DMS114 treated with DMSO at 0.1 percent for 48 hours (cell line): ENCODE measurements around the gene SLC16A9.
"Not testable (repeated sequence)": the region's sequence is repeated elsewhere in the genome, so short reads cannot be mapped to it uniquely, and the experiment has no call there.

Experiments
- DNase-seq: peaks from one replicate; lab custom pipeline; 2025; ENCODE audit not compliant: unreplicated experiment; lab: John Stamatoyannopoulos, UW

SLC16A9 gene, protein sequence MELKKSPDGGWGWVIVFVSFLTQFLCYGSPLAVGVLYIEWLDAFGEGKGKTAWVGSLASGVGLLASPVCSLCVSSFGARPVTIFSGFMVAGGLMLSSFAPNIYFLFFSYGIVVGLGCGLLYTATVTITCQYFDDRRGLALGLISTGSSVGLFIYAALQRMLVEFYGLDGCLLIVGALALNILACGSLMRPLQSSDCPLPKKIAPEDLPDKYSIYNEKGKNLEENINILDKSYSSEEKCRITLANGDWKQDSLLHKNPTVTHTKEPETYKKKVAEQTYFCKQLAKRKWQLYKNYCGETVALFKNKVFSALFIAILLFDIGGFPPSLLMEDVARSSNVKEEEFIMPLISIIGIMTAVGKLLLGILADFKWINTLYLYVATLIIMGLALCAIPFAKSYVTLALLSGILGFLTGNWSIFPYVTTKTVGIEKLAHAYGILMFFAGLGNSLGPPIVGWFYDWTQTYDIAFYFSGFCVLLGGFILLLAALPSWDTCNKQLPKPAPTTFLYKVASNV

GRCh38 chr10:59709395-59710125, at the start of gene SLC16A9:
Gene SLC16A9 (minus strand): TSS chr10:59709850. CDS start chr10:59684291, 25,559 bp downstream.
- DNase-seq, result peak; percentile 48

GRCh38 chr10:59757966-59758365, 48.3 kb upstream of the SLC16A9 start:
- DNase-seq, result no peak

DNA sequence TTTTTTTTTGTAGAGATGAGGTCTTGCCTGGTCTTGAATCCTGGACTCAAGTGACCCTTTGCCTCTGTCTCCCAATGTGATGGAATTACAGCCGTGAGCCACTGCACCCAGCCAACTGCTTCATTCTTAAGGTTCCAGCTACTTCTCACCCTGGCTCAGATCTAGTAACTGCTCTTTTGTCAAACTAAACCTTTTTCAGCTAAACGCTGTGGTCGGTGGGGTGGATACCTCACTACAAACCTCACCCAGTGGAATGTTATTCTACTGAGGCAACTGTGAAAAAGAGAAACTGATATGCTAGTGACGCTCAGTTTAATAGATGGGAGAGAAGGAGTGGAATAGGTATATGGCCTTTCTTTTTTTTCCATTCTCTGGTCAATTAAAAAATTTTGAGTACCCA, 45.3 kb upstream of the SLC16A9 start:
- no peak for DNase-seq

DNA sequence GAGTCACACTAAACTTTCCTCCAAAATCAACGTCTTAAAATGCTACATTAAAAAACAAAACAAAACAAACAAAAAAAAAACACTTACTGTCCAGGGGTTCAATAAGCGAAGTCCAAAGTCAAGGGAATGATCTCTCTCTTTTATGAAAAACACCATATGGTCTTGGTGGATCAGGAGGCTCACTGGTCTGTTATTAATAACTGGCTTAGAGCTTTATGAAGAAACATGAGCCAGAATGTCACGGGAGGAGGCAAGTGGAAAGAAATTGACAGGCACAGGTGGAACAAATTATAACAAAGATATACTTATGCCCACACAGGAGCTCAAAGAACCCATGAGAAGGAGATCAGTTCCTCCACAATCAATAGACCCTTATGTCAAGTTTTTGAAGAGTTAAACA, 43.6 kb upstream of the SLC16A9 start, which contains the start of gene MRLN:
Gene MRLN, minus strand, starts transcription at position 189 of the 400 bp plus-strand sequence.
- DNase-seq, result no peak

DNA sequence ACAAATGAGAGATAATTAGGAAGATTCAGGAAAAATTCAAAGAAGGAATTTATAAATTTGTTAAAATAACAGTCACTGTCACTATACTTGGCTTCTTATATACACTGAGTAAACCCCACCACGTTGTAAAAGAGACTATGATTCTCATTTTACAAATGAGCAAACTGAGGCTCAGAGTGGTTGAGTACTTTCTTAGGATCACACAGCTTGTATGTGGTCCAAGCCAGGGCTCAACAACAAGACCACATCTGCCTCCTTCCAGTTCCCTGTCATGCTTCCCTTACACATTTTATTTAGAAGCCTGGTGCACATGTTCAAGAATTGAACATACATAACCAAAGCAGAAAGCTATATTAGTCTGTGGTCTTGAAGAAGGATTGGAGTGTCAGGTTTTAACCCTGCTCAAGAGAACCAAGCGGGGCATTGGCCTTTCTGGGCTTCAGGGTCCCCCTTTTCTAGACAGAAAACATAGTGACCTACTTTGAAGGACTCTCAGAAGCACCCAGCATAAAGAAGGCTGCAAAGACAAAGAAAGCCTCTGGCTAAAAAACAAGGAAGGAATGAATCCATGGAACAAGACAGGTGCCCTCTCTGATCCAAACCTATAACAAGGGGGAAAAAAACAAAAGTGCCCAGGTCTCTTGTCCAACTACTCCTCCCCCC, 42.8 kb upstream of the SLC16A9 start:
- no peak for DNase-seq

GRCh38 chr10:59750155-59750945, 40.7 kb upstream of the SLC16A9 start:
- no peak for DNase-seq

DNA sequence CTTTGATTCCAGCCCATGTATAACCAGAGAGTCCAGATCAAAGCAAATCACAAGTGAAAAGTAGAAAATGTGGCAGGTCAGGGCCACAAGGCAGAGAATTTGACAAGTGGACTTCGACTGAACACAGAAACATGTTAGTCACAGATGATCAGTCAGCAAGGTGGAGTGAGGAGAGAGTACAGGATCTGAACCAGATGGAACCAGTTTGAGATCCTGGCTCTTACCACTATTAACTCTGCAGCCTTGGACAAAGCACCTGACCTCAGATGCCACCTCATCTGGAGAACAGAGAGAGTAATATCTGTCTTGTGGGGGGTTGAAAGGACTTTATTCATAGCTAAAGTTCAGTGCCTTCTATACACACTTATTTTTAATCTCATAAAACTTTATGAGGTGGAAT, 39.2 kb upstream of the SLC16A9 start:
- DNase-seq, result no peak

- no peak for DNase-seq
Measured at GRCh38 chr10:59745163-59745650, 35.6 kb upstream of the SLC16A9 start.

GRCh38 chr10:59744762-59745161, 35.1 kb upstream of the SLC16A9 start:
- DNase-seq, result not testable (repeated sequence)

DNA sequence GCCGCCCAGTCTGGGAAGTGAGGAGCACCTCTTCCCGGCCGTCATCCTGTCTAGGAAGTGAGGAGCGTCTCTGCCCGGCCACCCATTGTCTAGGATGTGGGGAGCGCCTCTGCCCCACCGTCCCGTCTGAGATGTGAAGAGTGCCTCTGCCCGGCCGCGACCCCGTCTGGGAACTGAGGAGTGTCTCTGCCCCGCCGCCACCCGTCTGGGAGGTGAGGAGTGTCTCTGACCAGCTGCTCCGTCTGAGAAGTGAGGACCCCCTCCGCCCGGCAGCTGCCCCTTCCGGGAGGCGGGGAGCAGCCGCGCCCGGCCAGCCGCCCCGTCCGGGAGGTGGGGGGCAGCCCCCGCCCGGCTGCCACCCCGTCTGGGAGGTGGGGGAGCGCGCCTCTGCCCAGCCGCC, 34.5 kb upstream of the SLC16A9 start:
- not testable (repeated sequence) for DNase-seq

- no peak for DNase-seq
Measured at GRCh38 chr10:59741583-59741982, 31.9 kb upstream of the SLC16A9 start.

DNA sequence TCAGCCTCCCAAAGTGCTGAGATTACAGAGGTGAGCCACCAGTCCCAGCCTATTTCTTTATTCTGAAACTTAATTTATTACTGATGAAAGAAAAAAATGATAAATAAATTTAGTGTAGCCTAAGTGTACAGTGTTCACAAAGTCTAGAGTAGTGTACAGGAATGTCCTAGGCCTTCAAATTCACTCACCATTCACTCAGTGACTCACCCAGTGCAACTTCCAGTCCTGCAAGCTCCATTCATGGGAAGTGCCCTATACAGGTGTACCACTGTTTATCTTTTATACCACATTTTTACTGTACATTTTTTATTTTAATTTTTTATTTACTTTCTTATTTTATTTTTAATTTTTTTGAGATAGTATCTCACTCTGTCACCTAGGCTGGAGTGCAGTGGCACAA, 31.4 kb upstream of the SLC16A9 start:
- DNase-seq, result no peak

- no peak for DNase-seq
Measured at GRCh38 chr10:59736749-59737148, 27.1 kb upstream of the SLC16A9 start.

GRCh38 chr10:59735296-59735695, 25.6 kb upstream of the SLC16A9 start:
- no peak for DNase-seq

GRCh38 chr10:59734014-59734462, 24.4 kb upstream of the SLC16A9 start:
- no peak for DNase-seq

- DNase-seq, result not testable (repeated sequence)
Measured at GRCh38 chr10:59733321-59734013, 23.8 kb upstream of the SLC16A9 start.

DNA sequence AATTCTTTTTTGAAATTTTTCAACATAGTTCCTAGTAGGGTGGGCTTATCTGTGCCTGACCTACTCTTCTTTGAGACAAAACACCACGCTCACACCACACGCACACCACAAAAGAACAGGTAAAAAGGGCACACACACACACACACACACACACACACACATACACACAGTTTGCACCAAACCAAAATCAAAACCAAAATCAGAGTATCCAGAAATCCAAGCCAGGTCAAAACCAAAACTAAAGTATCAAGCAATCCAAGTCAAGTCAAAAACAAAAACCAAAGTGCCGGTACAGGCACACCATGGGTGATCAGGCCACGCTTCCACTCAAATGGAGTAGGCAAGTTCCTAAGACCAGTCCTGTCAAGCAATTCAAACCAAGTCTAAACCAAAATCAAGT, 23.2 kb upstream of the SLC16A9 start:
- not testable (repeated sequence) for DNase-seq

GRCh38 chr10:59729167-59729566, 19.5 kb upstream of the SLC16A9 start:
- not testable (repeated sequence) for DNase-seq

DNA sequence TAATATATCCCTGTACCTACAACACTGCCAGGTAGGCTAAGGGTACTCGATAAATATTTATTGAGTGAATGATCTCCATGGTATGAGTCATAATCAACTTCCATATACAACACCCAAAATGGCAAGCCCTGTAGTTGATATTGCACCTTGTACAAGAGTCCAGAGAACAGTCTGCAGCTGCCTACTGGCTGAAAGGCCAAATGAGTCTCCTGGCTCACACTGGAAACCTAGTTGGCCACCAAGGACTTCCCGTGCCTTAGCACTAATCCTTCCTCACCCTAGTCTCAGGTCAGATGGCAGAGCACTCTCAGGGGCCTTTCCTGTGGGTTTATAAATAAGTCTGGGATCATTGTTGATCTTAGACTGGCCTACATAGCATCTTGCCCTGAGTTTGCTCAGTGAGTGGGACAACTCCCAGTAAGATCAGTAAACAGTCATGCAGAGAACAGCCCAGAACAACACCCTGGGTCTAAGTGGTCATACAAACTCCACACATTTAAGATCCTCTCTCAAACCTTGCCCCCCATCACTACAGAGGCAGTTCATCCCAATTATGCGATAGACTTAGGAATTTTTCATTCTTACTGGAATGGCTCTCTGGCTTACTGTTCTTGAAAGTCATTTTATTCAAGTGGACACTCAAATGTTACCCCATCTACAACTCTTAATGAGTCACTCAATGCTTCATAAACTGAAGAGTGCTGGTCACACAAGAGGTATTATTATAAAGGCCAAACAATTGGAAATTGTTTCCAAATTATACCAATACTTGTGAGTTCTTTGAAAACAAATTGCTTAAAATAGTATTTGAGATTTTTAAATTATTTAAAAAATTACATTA, 14.7 kb upstream of the SLC16A9 start:
- DNase-seq, result no peak
